ES-I3 (cell line): ENCODE measurements around the gene C11orf86.

ENCODE experiments used
- H3K36me3 ChIP-seq: 2 replicates; pipeline ENCODE4 v1.6.1; 2013; ENCODE audit warnings: mild to moderate bottlenecking, low read length, control low read depth, moderate library complexity; ENCODE audit not compliant: insufficient read depth
- H3K4me1 ChIP-seq: 2 replicates; pipeline ENCODE4 v1.6.1; 2013; ENCODE audit warnings: mild to moderate bottlenecking, control low read depth, low read length; ENCODE audit not compliant: insufficient read depth
- H3K9ac ChIP-seq: 2 replicates; pipeline ENCODE4 v1.6.1; 2013; ENCODE audit warnings: low read depth, mild to moderate bottlenecking, low read length, moderate library complexity
- H3K9me3 ChIP-seq: 2 replicates; pipeline ENCODE4 v1.6.1; 2013; ENCODE audit warnings: mild to moderate bottlenecking, low read length, moderate library complexity; ENCODE audit not compliant: control insufficient read depth, insufficient read depth

The C11orf86 gene, protein sequence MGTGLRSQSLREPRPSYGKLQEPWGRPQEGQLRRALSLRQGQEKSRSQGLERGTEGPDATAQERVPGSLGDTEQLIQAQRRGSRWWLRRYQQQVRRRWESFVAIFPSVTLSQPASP

DNA sequence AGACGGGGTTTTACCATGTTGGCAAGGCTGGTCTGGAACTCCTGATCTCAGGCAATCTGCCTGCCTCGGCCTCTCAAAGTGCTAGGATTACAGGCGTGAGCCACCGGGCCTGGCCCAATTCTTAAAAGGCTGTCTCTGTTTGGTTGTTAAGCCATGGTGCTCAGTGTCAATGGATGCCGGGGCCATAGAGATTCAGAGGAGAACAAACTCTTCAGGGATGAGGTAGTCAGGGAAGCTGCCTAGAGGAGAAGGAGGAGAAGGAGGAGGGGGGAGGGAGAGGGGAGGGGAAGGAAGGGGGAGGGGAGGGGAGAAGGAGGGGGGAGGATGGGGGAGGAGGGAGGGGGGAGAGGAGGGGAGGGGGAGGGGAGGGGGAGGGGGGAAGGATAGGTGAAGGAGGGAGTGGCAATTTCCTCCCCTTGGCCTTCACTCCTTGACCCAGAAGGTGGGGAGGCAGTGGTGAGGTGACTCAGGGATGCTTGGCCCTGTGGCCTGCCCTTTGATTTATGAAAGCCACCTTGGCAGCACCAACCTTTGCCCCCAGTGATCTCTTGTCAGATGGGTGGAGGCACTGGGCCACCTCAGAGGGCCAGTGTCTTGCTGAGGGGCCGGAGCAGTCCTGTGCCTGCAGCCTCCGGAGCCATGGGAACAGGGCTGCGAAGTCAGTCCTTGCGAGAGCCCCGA lies at the start of gene C11orf86:
TSS of gene C11orf86 (plus strand) at position 581 of the 681 bp plus-strand sequence. CDS start at position 640, 59 bp downstream.
- Histone ChIP-seq H3K36me3 (no peaks in the 10 kb centered on the region), H3K9ac (no peak within 1 kb of the TSS), H3K9me3 (peaks cover 13% of the 10 kb centered on the region), H3K4me1 (peaks cover 12% of the 10 kb centered on the region)

DNA sequence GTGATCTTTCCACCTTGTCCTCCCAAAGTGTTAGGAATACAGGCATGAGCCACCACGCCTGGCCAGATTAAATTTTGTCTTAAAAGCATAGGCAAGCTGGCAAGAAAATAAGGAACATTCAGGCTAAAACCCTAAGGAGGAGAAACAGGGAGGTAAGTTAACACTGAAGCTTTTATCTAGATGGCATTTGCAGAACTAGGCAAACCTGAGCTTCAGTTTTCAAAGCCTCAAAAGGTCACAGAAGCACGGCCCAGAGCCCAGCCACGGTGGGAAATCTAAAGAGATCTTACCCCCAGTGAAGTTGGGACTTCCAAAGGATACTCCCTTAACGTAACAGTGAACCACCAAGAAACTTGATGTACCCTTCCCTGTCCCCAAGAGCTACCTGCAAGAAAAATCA lies 45.4 kb upstream of the C11orf86 start:
- Histone ChIP-seq H3K4me1 (peaks cover 10% of the 10 kb centered on the region), H3K9ac (no peak overlapping the region), H3K9me3 (no peaks in the 10 kb centered on the region), H3K36me3 (no peaks in the 10 kb centered on the region)

DNA sequence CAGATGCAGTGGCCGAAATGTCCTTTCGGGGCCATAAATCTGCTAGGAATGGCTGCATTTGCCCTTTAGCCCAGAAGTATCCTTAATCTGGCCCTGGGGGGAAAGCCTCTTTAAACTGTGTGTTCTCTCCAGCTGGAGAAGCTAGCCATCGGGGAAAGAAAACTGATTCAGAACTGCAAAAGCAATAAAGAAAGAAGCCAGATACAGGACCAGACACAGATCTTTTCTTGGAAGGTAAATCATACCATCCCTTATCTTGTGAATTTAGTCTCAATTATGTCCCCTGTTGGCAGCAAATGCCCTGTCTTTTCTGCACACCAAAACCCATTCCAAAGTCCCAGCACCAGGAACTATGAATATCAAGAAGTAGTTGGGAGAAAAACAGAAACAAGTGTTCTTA lies 42.6 kb upstream of the C11orf86 start:
- Histone ChIP-seq H3K4me1 (peaks cover 10% of the 10 kb centered on the region; the same call in 1 of the 2 replicates), H3K9ac (no peak overlapping the region), H3K9me3 (no peaks in the 10 kb centered on the region), H3K36me3 (no peaks in the 10 kb centered on the region)

GRCh38 chr11:66933531-66933930 lies 41.6 kb upstream of the C11orf86 start:
- no peak overlapping the region for H3K9ac ChIP-seq
- H3K9me3 ChIP-seq = no peaks in the 10 kb centered on the region
- no peaks in the 10 kb centered on the region for H3K36me3 ChIP-seq
- peaks cover 10% of the 10 kb centered on the region; the same call in 1 of the 2 replicates for H3K4me1 ChIP-seq

DNA sequence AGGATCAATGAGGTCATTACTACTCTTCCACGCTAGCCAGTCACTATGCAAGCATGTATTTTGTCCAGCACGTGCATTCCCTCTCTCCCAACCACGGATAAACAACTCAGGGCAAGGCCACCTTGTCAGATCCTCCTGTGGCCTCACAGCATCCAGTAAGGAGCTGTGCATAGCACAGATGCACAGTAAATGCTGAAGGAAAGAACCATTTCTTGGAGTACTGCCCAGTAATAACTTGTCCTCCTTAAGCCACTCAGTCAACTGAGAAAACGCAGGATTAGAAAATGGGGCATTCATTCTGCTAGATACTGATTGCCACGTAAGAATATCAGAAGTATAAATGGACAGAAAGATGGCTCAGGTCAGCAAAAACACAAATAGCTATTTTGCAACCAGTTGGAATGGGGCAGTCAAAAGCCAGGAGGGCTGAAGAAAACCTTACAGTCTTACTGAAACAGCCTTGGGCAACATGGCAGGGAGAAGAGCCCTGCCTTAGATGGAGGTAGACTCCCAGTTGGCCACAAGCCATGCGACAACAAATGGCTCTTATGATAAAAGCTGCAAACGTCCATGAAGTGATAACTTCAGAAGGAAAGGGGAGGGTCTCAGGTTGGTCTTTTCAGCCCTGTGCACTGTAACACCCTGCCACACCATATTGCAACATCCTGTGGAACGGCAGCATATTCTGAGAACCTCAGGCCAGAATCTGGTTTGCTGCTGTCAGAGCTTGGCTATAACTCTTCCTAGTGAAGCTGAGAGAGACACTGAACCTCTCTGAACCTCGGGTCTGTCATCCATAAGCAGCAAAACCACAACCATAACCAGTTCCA lies 39.9 kb upstream of the C11orf86 start:
- H3K9me3 ChIP-seq = no peaks in the 10 kb centered on the region
- H3K36me3 ChIP-seq = no peaks in the 10 kb centered on the region
- H3K4me1 ChIP-seq = peaks cover 10% of the 10 kb centered on the region; the same call in 1 of the 2 replicates
- no peak overlapping the region for H3K9ac ChIP-seq

DNA sequence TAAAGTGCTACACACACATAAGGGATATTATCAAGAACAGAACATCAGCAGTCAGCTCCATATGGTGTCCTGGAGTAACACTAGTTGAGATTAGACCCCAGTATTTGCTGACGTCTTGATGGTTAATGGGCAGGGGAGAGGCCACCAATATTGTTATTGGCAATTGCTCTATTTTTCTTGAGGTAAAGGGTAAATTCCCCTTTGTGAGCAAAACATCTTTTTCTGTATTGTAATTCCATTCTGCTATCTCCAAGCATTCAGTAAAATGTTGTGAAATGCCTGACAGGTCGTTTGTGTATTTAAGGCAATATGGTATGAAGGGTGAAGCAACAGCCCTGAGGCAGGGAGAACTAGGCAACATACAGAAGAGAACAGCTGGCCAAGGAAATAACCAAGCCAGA lies 38.8 kb upstream of the C11orf86 start:
- no peak overlapping the region for H3K9ac ChIP-seq
- no peaks in the 10 kb centered on the region for H3K9me3 ChIP-seq
- H3K36me3 ChIP-seq = no peaks in the 10 kb centered on the region
- H3K4me1 ChIP-seq = peaks cover 10% of the 10 kb centered on the region; the same call in 1 of the 2 replicates

DNA sequence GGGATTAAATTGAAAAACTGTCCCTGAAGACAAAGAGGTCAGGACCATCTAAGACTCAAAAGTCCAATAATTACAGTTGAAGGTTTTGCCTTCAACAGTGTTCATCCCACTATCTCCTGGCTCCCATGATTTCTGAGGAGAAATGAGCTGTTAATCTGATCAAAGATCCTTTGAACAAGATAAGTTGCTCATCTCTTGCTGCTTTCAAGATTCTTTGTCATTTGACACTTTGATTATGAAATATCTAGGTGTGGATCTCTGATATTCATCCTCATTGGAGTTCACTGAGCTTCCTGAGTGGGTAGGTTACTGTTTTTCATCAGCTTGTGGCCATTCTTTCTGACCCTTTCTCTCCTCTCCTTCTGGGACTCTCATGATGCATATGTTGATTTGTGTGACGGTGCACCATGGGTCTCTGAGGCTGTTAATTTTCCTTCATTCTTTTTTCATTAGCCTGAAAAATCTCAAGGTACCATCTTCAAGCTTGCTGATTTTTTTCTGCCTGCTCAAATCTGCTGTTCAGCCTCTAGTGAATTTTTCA lies 37.8 kb upstream of the C11orf86 start:
- no peaks in the 10 kb centered on the region for H3K36me3 ChIP-seq
- no peak overlapping the region for H3K9ac ChIP-seq
- H3K9me3 ChIP-seq = no peaks in the 10 kb centered on the region
- peaks cover 10% of the 10 kb centered on the region; the same call in 1 of the 2 replicates for H3K4me1 ChIP-seq

DNA sequence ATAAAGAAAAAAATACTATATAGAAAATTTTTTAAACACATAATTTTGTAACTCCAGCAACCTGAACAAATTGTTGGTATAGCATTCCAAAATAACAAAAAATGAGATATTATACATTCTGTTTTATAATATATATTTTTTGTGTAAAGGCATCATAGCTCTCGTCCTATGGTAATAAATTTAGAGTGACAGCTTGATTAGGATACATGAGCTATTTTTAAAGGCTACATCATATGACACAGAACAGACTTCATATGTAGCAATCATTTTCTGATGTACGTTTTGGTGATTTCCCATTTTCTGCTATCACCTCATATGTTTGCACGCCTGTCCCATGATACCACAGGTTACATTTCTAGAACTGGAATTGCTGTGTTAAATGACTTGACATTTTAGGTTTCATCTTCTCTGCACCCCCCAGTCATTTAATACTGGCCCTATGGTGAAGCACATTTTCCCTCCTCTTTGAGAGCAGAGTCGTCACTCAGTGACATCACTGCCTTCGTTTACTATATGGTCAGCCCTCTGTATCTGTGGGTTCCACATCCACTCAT lies 36.4 kb upstream of the C11orf86 start:
- peaks cover under 1% of the 10 kb centered on the region; the same call in 1 of the 2 replicates for H3K4me1 ChIP-seq

DNA sequence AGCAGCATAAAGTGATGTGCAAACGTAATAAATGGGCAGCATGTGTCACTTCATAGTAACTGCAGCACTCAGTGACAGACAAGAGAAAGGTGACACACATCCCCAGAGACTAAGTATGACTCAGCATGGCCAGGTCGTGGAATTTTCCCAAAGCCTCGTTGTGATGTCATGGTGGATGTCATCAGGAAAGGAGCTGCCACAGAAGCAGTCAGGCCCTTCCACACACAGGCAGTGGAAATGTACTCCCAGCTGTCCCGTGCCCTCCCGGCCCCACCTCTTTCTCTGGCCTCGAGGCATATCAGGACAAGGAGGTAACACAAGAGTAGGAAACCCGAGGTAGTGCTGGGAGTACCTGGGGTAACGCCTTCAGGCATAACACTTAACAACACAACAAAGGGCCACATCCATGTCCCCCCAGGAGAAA lies 25.0 kb upstream of the C11orf86 start:
- peaks cover 12% of the 10 kb centered on the region for H3K4me1 ChIP-seq
- no peak overlapping the region for H3K9ac ChIP-seq
- H3K9me3 ChIP-seq = no peaks in the 10 kb centered on the region
- no peaks in the 10 kb centered on the region for H3K36me3 ChIP-seq

More for the DNA sequence above, 36.4 kb upstream of the C11orf86 start:
- H3K36me3 ChIP-seq = no peaks in the 10 kb centered on the region
- no peak overlapping the region for H3K9ac ChIP-seq
- H3K9me3 ChIP-seq = no peaks in the 10 kb centered on the region

DNA sequence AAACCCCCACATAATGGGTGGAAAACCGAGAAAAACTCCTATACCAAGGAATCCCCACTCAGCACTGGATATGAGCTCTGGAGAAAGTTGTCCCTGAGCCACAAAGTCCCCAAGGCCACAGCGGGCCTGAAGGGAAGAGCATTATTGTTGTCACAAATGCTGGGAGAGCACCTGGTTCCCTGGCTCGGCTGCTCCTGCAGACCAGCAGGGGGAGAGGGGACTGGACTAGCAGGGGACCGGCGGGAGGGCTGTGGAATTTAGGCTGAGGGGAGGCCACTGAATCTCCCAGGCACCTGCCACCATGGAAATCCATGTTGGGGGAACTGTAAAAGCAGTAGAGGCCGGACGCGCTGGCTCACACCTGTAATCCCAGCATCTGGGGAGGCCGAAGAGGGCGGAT lies 24.0 kb upstream of the C11orf86 start:
- Histone ChIP-seq H3K36me3 (no peaks in the 10 kb centered on the region), H3K4me1 (peaks cover 12% of the 10 kb centered on the region), H3K9ac (no peak overlapping the region), H3K9me3 (no peaks in the 10 kb centered on the region)

DNA sequence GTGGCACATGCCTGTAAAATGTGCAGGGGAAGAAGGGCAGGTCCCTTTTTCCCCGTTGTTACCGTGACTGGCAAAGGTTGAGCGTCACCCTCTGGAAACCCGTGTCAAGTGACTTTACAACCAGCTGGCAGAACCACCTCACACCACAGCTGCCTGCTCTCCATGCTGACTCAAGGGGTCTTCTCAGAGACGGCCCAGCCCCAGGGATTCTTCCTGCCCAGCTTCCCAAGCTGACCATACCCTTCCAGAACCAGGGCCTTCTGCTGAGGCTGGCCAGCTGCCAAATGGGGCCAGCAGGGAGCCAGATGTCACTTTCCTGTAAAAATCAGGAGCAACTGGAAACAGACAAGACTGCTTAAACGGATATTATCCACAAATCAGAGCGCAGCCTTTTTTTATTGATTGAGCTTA lies 23.2 kb upstream of the C11orf86 start:
- no peaks in the 10 kb centered on the region for H3K36me3 ChIP-seq
- H3K9ac ChIP-seq = no peak overlapping the region
- H3K4me1 ChIP-seq = peaks cover 16% of the 10 kb centered on the region
- H3K9me3 ChIP-seq = no peaks in the 10 kb centered on the region

GRCh38 chr11:66953081-66953833 lies 21.8 kb upstream of the C11orf86 start:
- H3K9ac ChIP-seq = no peak overlapping the region
- H3K4me1 ChIP-seq = peaks cover 16% of the 10 kb centered on the region
- no peaks in the 10 kb centered on the region for H3K9me3 ChIP-seq
- H3K36me3 ChIP-seq = no peaks in the 10 kb centered on the region

GRCh38 chr11:66956689-66957290 lies 18.3 kb upstream of the C11orf86 start:
- Histone ChIP-seq H3K4me1 (0 out of 2 replicates have a peak, but pooled peaks cover 9% of the 10 kb centered on the region), H3K9ac (no peak overlapping the region), H3K9me3 (no peaks in the 10 kb centered on the region)

More at GRCh38 chr11:66956689-66957290, 18.3 kb upstream of the C11orf86 start:
- no peaks in the 10 kb centered on the region for H3K36me3 ChIP-seq
